Right lobe of liver (tissue), 4 donors: ENCODE results near the gene PPFIBP1.
A peak's percentile ranks its signal among the peaks of the same experiment; 100 is the strongest.

Source experiments
- CTCF ChIP-seq, 4 donors: fragments of 200-600 bp in 3 of 4; fragments of 450-650 bp in 1 of 4; IDR thresholded peaks; one replicate each; pipeline versions ENCODE4 v1.5.1 to v1.8.0; 2016 to 2022; ENCODE audit warnings: antibody characterized with exemption in 4 of 4, mild to moderate bottlenecking in 2 of 4
- POLR2A ChIP-seq: fragments of 450-650 bp; IDR thresholded peaks from one replicate; pipeline ENCODE4 v1.6.1; 2017; ENCODE audit warnings: antibody characterized with exemption, mild to moderate bottlenecking
- donor health status: DM: no; HTN: no; CAD: no.
- donor health status: DM: no; HTN: no; CAD: no.
- donor health status: DM: no; HTN: yes; CAD: no.

DNA sequence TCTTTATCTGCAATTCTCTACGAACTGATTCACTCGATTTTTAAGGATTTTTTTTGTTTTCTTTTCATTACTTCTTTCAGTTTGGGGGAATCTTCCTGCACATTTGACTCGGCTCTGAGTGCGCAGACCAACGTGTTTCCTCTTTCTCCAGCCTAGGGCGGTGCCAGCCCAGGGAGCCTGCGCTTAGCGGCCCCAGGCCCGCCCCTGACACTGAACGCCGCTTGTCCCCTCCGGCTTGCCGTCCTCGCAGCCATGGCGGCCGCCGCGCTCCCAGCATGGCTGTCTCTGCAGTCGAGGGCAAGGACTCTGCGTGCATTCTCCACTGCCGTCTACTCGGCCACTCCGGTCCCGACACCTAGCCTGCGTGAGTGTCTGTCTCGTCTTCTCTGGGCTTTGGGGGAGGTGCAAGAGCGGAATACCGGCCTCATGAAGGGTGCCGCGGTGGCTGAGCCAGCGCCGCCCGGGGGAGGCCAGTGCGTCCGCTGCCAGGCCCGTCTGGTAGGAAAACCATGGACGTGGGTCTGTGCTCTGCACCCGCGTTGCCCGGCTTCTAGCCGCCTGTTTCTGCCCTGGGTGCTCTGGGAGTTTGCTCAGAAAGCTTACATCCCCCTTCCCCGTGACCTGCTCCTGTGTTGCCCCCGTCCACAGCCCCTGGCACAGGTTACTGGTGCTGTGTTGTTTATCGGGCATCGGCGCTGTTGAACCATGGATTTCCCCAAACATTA, 186.7 kb downstream of the PPFIBP1 start, which contains the start of gene MRPS35:
- TF ChIP-seq CTCF (IDR thresholded peaks at IDR 0.05) = no peak
- TF ChIP-seq POLR2A = peak; percentile 88
